Prostate gland (tissue), 2 donors: ENCODE measurements around the gene TTLL10.

Source experiments
- CTCF ChIP-seq, 4 experiments: fragments of 200-600 bp in 2 of 4; fragments of 450-650 bp in 2 of 4; sonication (generic) in 2 of 4; IDR thresholded peaks; 1 replicate in 3 of 4; 2 replicates in 1 of 4; pipeline ENCODE4 v1.5.1; 2016 to 2019; ENCODE audit warnings: antibody characterized with exemption in 4 of 4, mild to moderate bottlenecking in 2 of 4, moderate library complexity in 2 of 4
- POLR2A ChIP-seq: fragments of 450-650 bp; IDR thresholded peaks from one replicate; pipeline ENCODE4 v1.6.1; 2016; ENCODE audit warnings: antibody characterized with exemption, mild to moderate bottlenecking

GRCh38 chr1:1171161-1171545 lies 2.5 kb upstream of the TTLL10 start:
- TF ChIP-seq POLR2A (no peak), CTCF (IDR thresholded peaks at IDR 0.05) (no peak)
